Neuronal stem cell (in vitro differentiated cells): Measurements from ENCODE around the gene TTLL13.
A peak's percentile ranks its signal among the peaks of the same experiment; 100 is the strongest.

ENCODE experiments used
- DNase-seq: peaks from one replicate; pipeline ENCODE4 v3.0.0-alpha.2; 2013; ENCODE audit warnings: low spot score
- H2AFZ ChIP-seq: one replicate; pipeline ENCODE4 v1.6.1; 2013; ENCODE audit warnings: mild to moderate bottlenecking, low read length, inconsistent platforms
- H2AK5ac ChIP-seq: 2 replicates; pipeline ENCODE4 v1.6.1; 2013; ENCODE audit warnings: low read depth, mild to moderate bottlenecking, inconsistent platforms, low read length, moderate library complexity, mixed read lengths
- H2BK120ac ChIP-seq: 2 replicates; pipeline ENCODE4 v1.6.1; 2013; ENCODE audit warnings: low read depth, mild to moderate bottlenecking, inconsistent platforms, low read length, moderate library complexity, mixed read lengths
- H2BK12ac ChIP-seq: one replicate; pipeline ENCODE4 v1.6.1; 2013; ENCODE audit warnings: low read length, inconsistent platforms
- H2BK15ac ChIP-seq: 2 replicates; pipeline ENCODE4 v1.6.1; 2013; ENCODE audit warnings: mild to moderate bottlenecking, low read length, inconsistent platforms, mixed read lengths
- H2BK5ac ChIP-seq: one replicate; pipeline ENCODE4 v1.6.1; 2013; ENCODE audit warnings: inconsistent platforms, mild to moderate bottlenecking, low read length, moderate library complexity
- H3K14ac ChIP-seq: one replicate; pipeline ENCODE4 v1.6.1; 2013; ENCODE audit warnings: low read length, inconsistent platforms
- H3K18ac ChIP-seq: 2 replicates; pipeline ENCODE4 v1.6.1; 2013; ENCODE audit warnings: low read length, inconsistent platforms
- H3K23ac ChIP-seq: 2 replicates; pipeline ENCODE4 v1.6.1; 2013; ENCODE audit warnings: low read depth, mild to moderate bottlenecking, mixed read lengths, low read length, inconsistent platforms; ENCODE audit not compliant: poor library complexity
- H3K27ac ChIP-seq: replicated peaks from 3 replicates; pipeline ENCODE4 v1.5.1; 2013; ENCODE audit warnings: low read length, inconsistent platforms
- H3K27me3 ChIP-seq, 3 experiments: 2 replicates each; pipeline ENCODE4 v1.6.1; 2013; ENCODE audit warnings: low read length in 3 of 3, mild to moderate bottlenecking in 2 of 3, inconsistent platforms in 1 of 3, low read depth in 1 of 3, mixed read lengths in 1 of 3, moderate library complexity in 1 of 3; ENCODE audit not compliant: control insufficient read depth in 3 of 3, insufficient read depth in 3 of 3
- H3K36me3 ChIP-seq, 2 donors: replicated peaks in 1 of 2; 2 replicates each; pipeline ENCODE4 v1.6.1; 2013; ENCODE audit warnings: low read length in 2 of 2; ENCODE audit not compliant: control insufficient read depth in 2 of 2, insufficient read depth in 2 of 2
- H3K4ac ChIP-seq: 2 replicates; pipeline ENCODE4 v1.6.1; 2013; ENCODE audit warnings: inconsistent platforms, mild to moderate bottlenecking, low read length, moderate library complexity
- H3K4me1 ChIP-seq, 2 donors: 1 replicate in 1 of 2; 2 replicates in 1 of 2; pipeline ENCODE4 v1.6.1; 2013; ENCODE audit warnings: low read length in 2 of 2, low read depth in 1 of 2; ENCODE audit not compliant: control insufficient read depth in 2 of 2, insufficient read depth in 1 of 2
- H3K4me2 ChIP-seq: one replicate; pipeline ENCODE4 v1.6.1; 2013; ENCODE audit warnings: mild to moderate bottlenecking, low read length, inconsistent platforms; ENCODE audit not compliant: insufficient read depth, poor library complexity, severe bottlenecking
- H3K4me3 ChIP-seq, 2 donors: 2 replicates each; pipeline ENCODE4 v1.5.1; 2013; ENCODE audit warnings: low read length in 2 of 2, mild to moderate bottlenecking in 2 of 2, inconsistent platforms in 1 of 2, moderate library complexity in 1 of 2
- H3K79me1 ChIP-seq: one replicate; pipeline ENCODE4 v1.6.1; 2013; ENCODE audit warnings: low read depth, mild to moderate bottlenecking, inconsistent platforms, low read length, moderate library complexity
- H3K9ac ChIP-seq: one replicate; pipeline ENCODE4 v1.6.1; 2013; ENCODE audit warnings: mild to moderate bottlenecking, low read depth, low read length, inconsistent platforms; ENCODE audit not compliant: poor library complexity
- H3K9me3 ChIP-seq, 2 donors: replicated peaks in 1 of 2; 2 replicates each; pipeline versions ENCODE3 to v1.6.1; 2013; ENCODE audit warnings: low read length in 2 of 2, mild to moderate bottlenecking in 2 of 2, inconsistent platforms in 1 of 2, low read depth in 1 of 2, mixed read lengths in 1 of 2, moderate library complexity in 1 of 2; ENCODE audit not compliant: control insufficient read depth in 2 of 2, insufficient read depth in 1 of 2
- H4K8ac ChIP-seq: one replicate; pipeline ENCODE4 v1.6.1; 2013; ENCODE audit warnings: low read depth, mild to moderate bottlenecking, inconsistent platforms, low read length, moderate library complexity
- H4K91ac ChIP-seq: one replicate; pipeline ENCODE4 v1.6.1; 2013; ENCODE audit warnings: low read length, low read depth, mild to moderate bottlenecking, inconsistent platforms; ENCODE audit not compliant: poor library complexity
- whole genome bisulfite sequencing, 2 donors: extraction: QIAGEN DNeasy Blood & Tissue Kit; methylation state at CpG; one replicate each; pipeline ENCODE4 v1.1.7; 2013; ENCODE audit warnings: missing lambda C conversion rate in 2 of 2, mixed read lengths in 1 of 2; ENCODE audit not compliant: insufficient read length in 2 of 2, insufficient replicate concordance in 1 of 2; ENCODE audit errors: extremely low coverage in 2 of 2; 5-methylcytosine and 5-hydroxymethylcytosine counted together

TTLL13 gene

DNA sequence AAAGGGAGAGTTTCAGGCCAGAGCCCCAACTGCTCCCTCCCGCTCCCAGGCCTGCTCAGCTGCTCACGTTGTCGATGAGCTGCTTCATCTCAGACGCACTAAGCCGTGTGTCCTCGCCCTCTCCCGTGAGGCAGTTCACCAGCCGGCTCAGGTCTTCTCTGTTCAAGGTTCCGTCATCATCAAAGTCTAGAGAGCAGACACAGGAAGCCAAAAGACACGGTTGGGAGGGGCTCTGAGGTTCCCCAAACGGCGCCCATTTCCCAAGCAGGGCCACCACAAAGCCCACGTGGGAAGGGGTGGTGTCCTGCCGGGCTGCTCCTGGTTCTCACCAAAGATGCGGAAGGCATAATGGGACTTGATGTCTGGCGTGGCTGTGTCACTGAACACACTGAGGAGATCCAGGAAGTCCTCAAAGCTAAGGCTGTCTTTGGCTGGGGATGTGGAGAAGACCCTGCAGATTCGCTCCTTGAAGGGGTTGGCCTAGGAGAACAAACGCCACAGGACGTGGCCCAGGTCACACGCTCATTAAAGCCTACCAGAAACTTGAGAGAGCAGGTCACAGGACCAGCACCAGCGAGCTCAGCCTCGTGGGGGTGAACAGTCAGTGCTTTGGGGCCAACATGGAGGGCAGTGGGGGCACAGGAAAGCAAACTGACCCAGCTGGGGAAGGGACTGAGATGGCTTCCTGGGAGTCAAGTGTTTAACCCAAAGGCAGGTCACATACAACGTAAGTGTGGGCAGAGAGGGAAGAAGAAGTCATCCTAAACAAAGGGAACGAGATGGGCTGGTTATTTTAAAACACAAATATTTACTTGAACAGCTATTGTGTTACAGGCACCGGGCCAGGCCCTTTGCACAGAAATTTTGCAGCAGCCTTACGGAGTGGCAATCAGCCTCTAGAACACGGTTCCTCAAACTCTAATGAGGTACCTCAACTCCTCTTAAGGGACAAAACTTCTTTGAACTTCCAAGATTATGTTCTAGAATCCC lies 18.0 kb upstream of the TTLL13 start:
- WGBS, 2 donors: no CpG with 5 or more reads among the region's 27 CpGs
- H2AFZ ChIP-seq: no peak overlapping the region
- no peak overlapping the region for H4K91ac ChIP-seq
- no peaks in the 10 kb centered on the region for H3K27me3 ChIP-seq
- no peak overlapping the region for H3K27ac ChIP-seq
- peaks cover 32 to 51% of the 10 kb centered on the region in 2 donors for H3K36me3 ChIP-seq
- H3K18ac ChIP-seq: no peak overlapping the region
- H2BK120ac ChIP-seq: no peak overlapping the region
- H3K23ac ChIP-seq: no peak overlapping the region
- no peak overlapping the region for H4K8ac ChIP-seq
- H2BK5ac ChIP-seq: no peak overlapping the region
- H3K4me2 ChIP-seq: no peak overlapping the region
- H3K14ac ChIP-seq: no peak overlapping the region
- H3K9me3 ChIP-seq: no peaks in the 10 kb centered on the region
- peaks cover 2 to 5% of the 10 kb centered on the region in 2 donors for H3K4me1 ChIP-seq
- no peak overlapping the region for H3K4ac ChIP-seq
- peaks cover 2% of the 10 kb centered on the region for H3K79me1 ChIP-seq
- no peak for DNase-seq
- no peak overlapping the region for H2BK12ac ChIP-seq
- no peak overlapping the region for H2BK15ac ChIP-seq
- H2AK5ac ChIP-seq: no peak overlapping the region
- no peak overlapping the region for H3K9ac ChIP-seq
- H3K4me3 ChIP-seq: peak overlapping the region in 1 of 2 donors; percentile 11

- no peak overlapping the region for H2BK15ac ChIP-seq
- no peak overlapping the region for H3K14ac ChIP-seq
- peaks cover 2 to 5% of the 10 kb centered on the region in 2 donors for H3K4me1 ChIP-seq
- H3K36me3 ChIP-seq: peaks cover 32 to 48% of the 10 kb centered on the region in 2 donors
- no peak overlapping the region for H2AFZ ChIP-seq
- H3K27me3 ChIP-seq: no peaks in the 10 kb centered on the region
- H3K79me1 ChIP-seq: peaks cover 2% of the 10 kb centered on the region
- no peak overlapping the region for H3K18ac ChIP-seq
- DNase-seq: no peak
- H3K23ac ChIP-seq: no peak overlapping the region
- H3K4me3 ChIP-seq: no peak overlapping the region
- H4K91ac ChIP-seq: no peak overlapping the region
- WGBS, 2 donors: no CpG with 5 or more reads among the region's 13 CpGs
- H2BK120ac ChIP-seq: no peak overlapping the region
- H3K9me3 ChIP-seq: no peaks in the 10 kb centered on the region
- no peak overlapping the region for H3K9ac ChIP-seq
- no peak overlapping the region for H4K8ac ChIP-seq
- H3K27ac ChIP-seq: no peak overlapping the region
- no peak overlapping the region for H3K4me2 ChIP-seq
- H3K4ac ChIP-seq: no peak overlapping the region
- no peak overlapping the region for H2AK5ac ChIP-seq
- H2BK5ac ChIP-seq: no peak overlapping the region
- no peak overlapping the region for H2BK12ac ChIP-seq
Measured at GRCh38 chr15:90232196-90232595, 17.2 kb upstream of the TTLL13 start.

DNA sequence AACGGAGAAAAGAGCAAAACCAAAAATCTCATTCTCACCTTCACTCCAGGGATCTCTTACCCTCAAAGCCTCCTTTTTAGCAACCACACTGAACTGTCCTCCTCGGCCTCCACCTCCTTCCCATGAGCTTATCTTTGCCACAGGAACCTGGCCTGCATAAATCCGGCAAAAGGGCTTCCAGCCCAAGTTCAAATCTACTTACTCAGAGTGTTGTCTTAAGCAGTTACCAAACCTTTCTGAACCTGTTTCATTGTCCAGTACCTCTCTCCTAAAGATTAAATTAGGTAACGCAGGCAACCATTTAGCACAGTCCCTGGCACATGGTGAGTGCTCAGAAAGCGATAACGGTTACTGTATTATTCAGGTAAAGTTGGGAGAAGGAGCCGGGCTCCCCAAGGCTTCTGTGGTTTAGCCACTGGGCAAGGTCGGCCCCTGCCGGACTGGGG lies 16.4 kb upstream of the TTLL13 start:
- Histone ChIP-seq H3K9ac (peak overlapping the region; percentile 83), H3K4me3 (peak overlapping the region; percentile 78 to 90), H3K23ac (no peak overlapping the region), H3K4me2 (peak overlapping the region; percentile 92), H2AK5ac (no peak overlapping the region), H3K18ac (no peak overlapping the region), H3K4me1 (peaks cover 2 to 5% of the 10 kb centered on the region in 2 donors), H3K27ac (no peak overlapping the region), H2BK15ac (no peak overlapping the region), H2BK120ac (no peak overlapping the region), H2BK5ac (no peak overlapping the region), H3K14ac (no peak overlapping the region), H3K4ac (no peak overlapping the region), H4K8ac (no peak overlapping the region), H3K9me3 (no peaks in the 10 kb centered on the region), H3K36me3 (peaks cover 24 to 43% of the 10 kb centered on the region in 2 donors), H2AFZ (peak overlapping the region; percentile 98), H2BK12ac (no peak overlapping the region), H3K27me3 (no peaks in the 10 kb centered on the region), H4K91ac (no peak overlapping the region), H3K79me1 (no peaks in the 10 kb centered on the region)
- no CpG with 5 or more reads among the region's 9 CpGs for WGBS, 2 donors
- DNase-seq: no peak

- H3K9me3 ChIP-seq: no peaks in the 10 kb centered on the region
- H2BK5ac ChIP-seq: peak within 1 kb of the TSS; percentile 44
- no peak within 1 kb of the TSS for H4K8ac ChIP-seq
Measured at GRCh38 chr15:90233387-90234095, 15.8 kb upstream of the TTLL13 start, which contains the start of gene CIB1. Gene CIB1, minus strand, starts transcription at chr15:90233941. Its CDS starts 56 bp downstream, at chr15:90233885.

More at GRCh38 chr15:90233387-90234095, 15.8 kb upstream of the TTLL13 start, which contains the start of gene CIB1:
- Histone ChIP-seq H3K23ac (peak within 1 kb of the TSS; percentile 74), H2BK120ac (no peak within 1 kb of the TSS), H3K18ac (peak within 1 kb of the TSS; percentile 90), H3K9ac (peak within 1 kb of the TSS; percentile 83), H2AK5ac (no peak within 1 kb of the TSS), H4K91ac (no peak within 1 kb of the TSS), H2AFZ (peak within 1 kb of the TSS; percentile 98), H3K4me1 (peaks cover 2 to 5% of the 10 kb centered on the region in 2 donors), H3K27me3 (no peaks in the 10 kb centered on the region), H3K4me2 (peak within 1 kb of the TSS; percentile 92), H3K27ac (no peak within 1 kb of the TSS), H3K4me3 (peak within 1 kb of the TSS; percentile 78 to 90), H3K79me1 (no peaks in the 10 kb centered on the region), H2BK15ac (no peak within 1 kb of the TSS), H3K4ac (no peak within 1 kb of the TSS), H3K36me3 (peaks cover 19 to 41% of the 10 kb centered on the region in 2 donors), H3K14ac (no peak within 1 kb of the TSS), H2BK12ac (no peak within 1 kb of the TSS)
- no CpG with 5 or more reads among the region's 63 CpGs for WGBS, 2 donors
- peak; percentile 92 for DNase-seq
